KMS-11 (cell line): ENCODE results near the gene TIMP3.

Experiments
- H2AFZ ChIP-seq: fragments of 200-600 bp; sonication (generic); 2 replicates; pipeline ENCODE4 v1.6.1; 2016; ENCODE audit warnings: antibody characterized with exemption, mixed run types, low read depth
- H3K27ac ChIP-seq: fragments of 200-600 bp; sonication (generic); 2 replicates; pipeline ENCODE4 v1.6.1; 2016; ENCODE audit warnings: mild to moderate bottlenecking, mixed run types
- H3K27me3 ChIP-seq: fragments of 200-600 bp; sonication (generic); 2 replicates; pipeline ENCODE4 v1.6.1; 2017; ENCODE audit warnings: mild to moderate bottlenecking, low read depth, mixed run types, moderate library complexity; ENCODE audit not compliant: insufficient read depth
- H3K36me3 ChIP-seq: fragments of 200-600 bp; sonication (generic); 2 replicates; pipeline ENCODE4 v1.6.1; 2017; ENCODE audit warnings: mild to moderate bottlenecking, mixed run types; ENCODE audit not compliant: insufficient read depth
- H3K4me1 ChIP-seq: fragments of 200-600 bp; sonication (generic); 2 replicates; pipeline ENCODE4 v1.6.1; 2016; ENCODE audit warnings: mild to moderate bottlenecking, low read depth, mixed run types; ENCODE audit not compliant: poor library complexity, severe bottlenecking
- H3K4me2 ChIP-seq: fragments of 200-600 bp; sonication (generic); 2 replicates; pipeline ENCODE4 v1.7.0; 2016; ENCODE audit warnings: mild to moderate bottlenecking, mixed run types
- H3K4me3 ChIP-seq: fragments of 200-600 bp; sonication (generic); IDR thresholded peaks from 2 replicates; pipeline ENCODE4 v1.6.1; 2017; ENCODE audit warnings: low read depth, low read length, mixed read lengths; ENCODE audit not compliant: insufficient read depth
- H3K79me2 ChIP-seq: fragments of 200-600 bp; sonication (generic); 2 replicates; pipeline ENCODE4 v1.6.1; 2016; ENCODE audit warnings: low read depth, mixed run types; ENCODE audit not compliant: insufficient read depth
- H3K9ac ChIP-seq: fragments of 200-600 bp; sonication (generic); 2 replicates; pipeline ENCODE4 v1.6.1; 2016; ENCODE audit warnings: mild to moderate bottlenecking, mixed run types
- H4K20me1 ChIP-seq: fragments of 200-600 bp; sonication (generic); 2 replicates; pipeline ENCODE4 v1.6.1; 2016; ENCODE audit warnings: mild to moderate bottlenecking, mixed run types; ENCODE audit not compliant: insufficient read depth
- CTCF ChIP-seq: fragments of 200-600 bp; sonication (generic); conservative IDR thresholded peaks from 2 replicates; pipeline ENCODE4 v1.6.1; 2017; ENCODE audit warnings: low read depth, mild to moderate bottlenecking, antibody characterized with exemption, low read length, moderate library complexity, mixed read lengths

Gene TIMP3

GRCh38 chr22:32828150-32828549 lies 26.6 kb downstream of the TIMP3 start:
- Histone ChIP-seq H3K4me2 (no peak overlapping the region), H3K27me3 (no peaks in the 10 kb centered on the region), H3K36me3 (no peaks in the 10 kb centered on the region), H4K20me1 (no peaks in the 10 kb centered on the region), H3K27ac (no peak overlapping the region), H2AFZ (no peak overlapping the region), H3K79me2 (no peaks in the 10 kb centered on the region), H3K4me1 (no peaks in the 10 kb centered on the region), H3K9ac (no peak overlapping the region), H3K4me3 (no peak overlapping the region)
- TF ChIP-seq CTCF = no peak

DNA sequence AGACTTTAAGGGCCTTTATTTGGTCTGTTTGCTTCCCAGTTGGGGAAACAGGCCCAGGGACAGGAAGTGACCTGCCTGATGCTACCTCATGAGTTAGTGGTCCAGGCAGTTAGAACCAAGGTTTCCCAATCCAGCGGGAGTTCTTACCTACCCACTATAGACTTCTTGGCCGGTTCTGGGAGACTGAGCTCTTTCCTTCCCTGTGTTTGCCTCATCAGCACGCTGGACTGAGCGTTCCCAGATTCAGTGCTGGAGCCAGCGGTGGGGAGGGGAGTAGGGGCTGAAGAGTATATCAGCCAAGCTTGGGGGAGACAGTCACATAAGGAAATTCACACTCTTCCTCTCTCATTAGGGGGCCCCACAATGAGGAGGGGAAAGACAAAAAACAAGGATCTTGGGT lies 27.1 kb downstream of the TIMP3 start:
- H3K79me2 ChIP-seq = no peaks in the 10 kb centered on the region
- H3K27ac ChIP-seq = no peak overlapping the region
- no peaks in the 10 kb centered on the region for H3K4me1 ChIP-seq
- H3K4me2 ChIP-seq = no peak overlapping the region
- no peaks in the 10 kb centered on the region for H4K20me1 ChIP-seq
- no peak overlapping the region for H2AFZ ChIP-seq
- no peak overlapping the region for H3K4me3 ChIP-seq
- TF ChIP-seq CTCF = no peak
- H3K36me3 ChIP-seq = no peaks in the 10 kb centered on the region
- no peaks in the 10 kb centered on the region for H3K27me3 ChIP-seq
- no peak overlapping the region for H3K9ac ChIP-seq

DNA sequence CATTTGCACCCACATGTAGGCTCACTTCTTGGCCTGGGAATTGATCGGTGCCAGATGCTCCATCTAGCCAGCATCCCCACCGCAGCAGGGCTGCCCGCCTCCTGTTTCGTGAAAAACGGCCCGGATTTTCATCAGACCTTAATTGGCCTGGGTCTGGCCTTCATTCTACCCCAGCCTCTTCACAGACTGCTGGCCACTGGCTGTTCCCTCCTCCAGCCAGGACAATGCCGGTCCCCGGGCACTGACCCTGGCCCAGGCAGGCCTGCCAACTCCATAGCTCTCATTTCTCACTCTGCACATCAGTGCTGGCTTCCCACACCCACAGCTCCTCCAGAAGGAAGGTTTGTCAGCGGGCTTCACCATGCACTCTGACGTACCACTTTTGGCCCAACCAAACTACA lies 27.9 kb downstream of the TIMP3 start:
- no peaks in the 10 kb centered on the region for H3K4me1 ChIP-seq
- no peak overlapping the region for H3K27ac ChIP-seq
- no peak overlapping the region for H2AFZ ChIP-seq
- no peak overlapping the region for H3K4me2 ChIP-seq
- H3K4me3 ChIP-seq = no peak overlapping the region
- H4K20me1 ChIP-seq = no peaks in the 10 kb centered on the region
- no peaks in the 10 kb centered on the region for H3K36me3 ChIP-seq
- no peak for TF ChIP-seq CTCF
- no peaks in the 10 kb centered on the region for H3K27me3 ChIP-seq
- H3K9ac ChIP-seq = no peak overlapping the region
- no peaks in the 10 kb centered on the region for H3K79me2 ChIP-seq

DNA sequence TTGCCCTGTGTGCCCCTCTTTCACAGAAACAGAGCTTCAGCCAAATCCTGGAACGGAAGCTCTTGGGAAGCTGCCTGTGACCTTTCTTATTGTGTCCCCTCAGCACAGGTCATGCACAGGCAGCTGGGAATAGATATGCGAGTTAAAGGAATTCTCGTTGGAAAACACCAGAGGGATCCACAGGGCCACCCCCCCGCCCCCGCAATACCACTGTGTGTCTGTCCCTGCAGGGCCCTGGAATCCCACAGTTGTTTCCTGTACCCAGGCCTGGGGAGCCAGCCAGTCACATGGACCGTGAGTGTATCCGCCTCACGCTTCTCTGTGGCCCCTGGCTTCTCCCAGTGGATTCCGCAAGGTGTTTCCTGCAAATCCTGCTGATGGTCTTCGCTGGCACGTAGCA lies 29.0 kb downstream of the TIMP3 start:
- TF ChIP-seq CTCF = no peak
- Histone ChIP-seq H3K9ac (no peak overlapping the region), H3K79me2 (no peaks in the 10 kb centered on the region), H3K27ac (no peak overlapping the region), H3K4me3 (no peak overlapping the region), H4K20me1 (no peaks in the 10 kb centered on the region), H3K4me1 (no peaks in the 10 kb centered on the region), H3K4me2 (no peak overlapping the region), H3K27me3 (no peaks in the 10 kb centered on the region), H3K36me3 (no peaks in the 10 kb centered on the region), H2AFZ (no peak overlapping the region)

DNA sequence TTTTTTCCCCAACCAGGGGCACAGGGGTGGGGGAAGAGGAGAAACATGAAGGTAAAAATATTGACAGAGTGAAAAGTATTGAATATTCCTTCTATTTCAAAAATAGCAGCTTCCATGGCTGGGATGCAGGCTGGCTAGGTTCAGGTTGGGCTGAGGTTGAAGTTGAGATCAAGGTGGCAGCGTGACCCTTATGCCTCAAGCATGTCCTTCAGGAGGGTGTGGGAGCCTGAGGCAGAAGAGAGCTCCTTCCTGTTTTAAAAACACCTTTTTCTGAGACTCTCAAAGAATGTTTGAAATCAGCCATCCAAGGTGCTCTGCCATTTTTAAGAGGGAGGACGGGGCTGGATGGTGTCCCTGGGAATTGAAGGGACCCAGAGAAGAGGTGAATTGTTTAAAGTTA lies 29.5 kb downstream of the TIMP3 start:
- Histone ChIP-seq H3K9ac (no peak overlapping the region), H3K27ac (no peak overlapping the region), H3K4me2 (no peak overlapping the region), H3K4me1 (no peaks in the 10 kb centered on the region), H3K36me3 (no peaks in the 10 kb centered on the region), H4K20me1 (no peaks in the 10 kb centered on the region), H3K79me2 (no peaks in the 10 kb centered on the region), H2AFZ (no peak overlapping the region), H3K27me3 (no peaks in the 10 kb centered on the region), H3K4me3 (no peak overlapping the region)
- TF ChIP-seq CTCF = no peak
